Suppressor macrophage treated with lipopolysaccharide for 1 hour (primary cell): ENCODE data around the gene GOLGA8S.
"Not testable (repeated sequence)": the region's sequence is repeated elsewhere in the genome, so short reads cannot be mapped to it uniquely, and the experiment has no call there.

ENCODE experiments used
- DNase-seq, 3 donors: peaks; one replicate each; pipeline ENCODE4 v3.0.0-alpha.2; 2020 to 2022

GOLGA8S gene, protein sequence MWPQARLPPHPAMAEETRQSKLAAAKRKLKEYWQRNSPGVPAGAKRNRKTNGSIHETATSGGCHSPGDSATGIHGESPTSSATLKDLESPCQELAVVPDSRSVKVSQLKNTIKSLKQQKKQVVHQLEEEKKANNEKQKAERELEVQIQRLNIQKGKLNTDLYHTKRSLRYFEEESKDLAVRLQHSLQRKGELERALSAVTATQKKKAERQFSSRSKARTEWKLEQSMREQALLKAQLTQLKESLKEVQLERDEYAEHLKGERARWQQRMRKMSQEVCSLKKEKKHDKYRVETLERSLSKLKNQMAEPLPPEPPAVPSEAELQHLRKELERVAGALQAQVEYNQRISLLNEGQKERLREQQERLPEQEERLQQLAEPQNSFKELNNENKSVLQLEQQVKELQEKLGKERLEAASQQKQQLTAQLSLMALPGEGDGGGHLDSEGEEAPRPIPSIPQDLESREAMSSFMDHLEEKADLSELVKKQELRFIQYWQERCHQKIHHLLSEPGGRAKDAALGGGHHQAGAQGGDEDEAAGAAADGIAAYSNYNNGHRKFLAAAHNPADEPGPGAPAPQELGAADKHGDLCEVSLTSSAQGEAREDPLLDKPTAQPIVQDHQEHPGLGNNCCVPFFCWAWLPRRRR

GRCh38 chr15:23354448-23354847, at the start of gene GOLGA8S:
GOLGA8S (plus strand) TSS chr15:23354748; CDS start chr15:23354810, 62 bp downstream.
- not testable (repeated sequence) for DNase-seq

GRCh38 chr15:23304805-23305204, 49.7 kb upstream of the GOLGA8S start:
- peak in 2 of 3 donors; percentile 3 to 17 for DNase-seq

DNA sequence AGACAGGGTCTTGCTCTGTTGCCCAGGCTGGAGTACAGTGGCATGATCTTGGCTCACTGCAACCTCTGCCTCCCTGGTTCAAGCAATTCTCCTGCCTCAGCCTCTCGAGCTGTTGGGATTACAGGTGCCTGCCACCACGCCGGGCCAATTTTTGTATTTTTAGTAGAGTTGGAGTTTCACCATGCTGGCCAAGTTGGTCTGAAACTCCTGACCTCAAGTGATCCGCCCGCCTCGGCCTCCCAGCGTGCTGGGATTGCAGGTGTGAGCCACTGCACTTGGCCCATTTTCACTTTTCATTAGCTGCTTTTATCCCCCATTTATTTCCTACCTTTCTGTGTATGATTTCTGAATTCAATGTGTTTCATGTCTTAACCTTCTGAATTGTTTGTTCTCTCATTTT, 48.6 kb upstream of the GOLGA8S start:
- DNase-seq, result not testable (repeated sequence)

DNA sequence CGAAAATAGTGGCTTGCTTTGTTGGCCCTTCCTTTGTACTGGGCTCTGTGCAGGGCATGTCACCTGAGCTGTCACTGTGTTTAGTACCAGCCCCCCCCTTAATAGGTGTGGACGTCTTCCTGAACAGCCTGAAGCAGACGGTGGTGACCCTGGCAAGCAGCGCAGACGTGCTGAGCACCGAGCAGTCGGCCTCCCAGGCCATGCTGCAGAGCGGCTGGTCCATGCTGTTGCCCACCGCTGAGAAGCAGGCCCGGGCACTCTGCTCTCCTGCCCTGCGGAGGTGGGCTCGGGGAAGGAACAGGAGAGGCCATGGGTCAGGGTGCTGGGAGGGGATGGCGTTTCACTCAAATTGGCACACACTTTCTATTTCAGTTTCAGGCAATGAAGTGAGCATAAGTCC, 43.3 kb upstream of the GOLGA8S start:
- DNase-seq, result not testable (repeated sequence)

DNA sequence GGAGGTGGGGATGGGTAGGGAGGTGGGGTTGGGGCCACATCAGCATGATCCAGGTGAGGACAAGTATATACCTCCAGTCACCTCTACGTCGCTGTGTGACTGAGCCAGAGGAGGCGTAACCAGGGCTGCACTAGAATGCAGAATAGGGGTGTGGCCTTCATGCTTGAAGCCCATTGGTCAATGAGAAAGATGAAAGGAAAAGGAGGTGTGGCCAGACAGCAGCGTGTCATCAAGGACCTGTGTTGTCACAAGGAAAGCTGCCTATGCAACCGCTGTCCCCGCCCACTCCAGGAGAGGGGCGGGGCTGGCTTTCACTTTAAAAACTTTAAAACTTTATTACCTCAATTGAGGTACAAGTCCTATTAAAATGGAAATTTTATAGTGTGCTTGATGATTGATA, 20.5 kb upstream of the GOLGA8S start, which contains the start of gene GOLGA6L26:
Gene GOLGA6L26 (minus strand): TSS at position 101 of the 400 bp plus-strand sequence. CDS start 61 bp downstream, at position 40.
- DNase-seq, result not testable (repeated sequence)

GRCh38 chr15:23362622-23363021, 8.1 kb downstream of the GOLGA8S start:
- not testable (repeated sequence) for DNase-seq

GRCh38 chr15:23364261-23364660, 9.7 kb downstream of the GOLGA8S start:
- not testable (repeated sequence) for DNase-seq

GRCh38 chr15:23370578-23370977, 16.0 kb downstream of the GOLGA8S start:
- DNase-seq, result no peak

- DNase-seq, result not testable (repeated sequence)
Observed at GRCh38 chr15:23371134-23371533, 16.6 kb downstream of the GOLGA8S start.

DNA sequence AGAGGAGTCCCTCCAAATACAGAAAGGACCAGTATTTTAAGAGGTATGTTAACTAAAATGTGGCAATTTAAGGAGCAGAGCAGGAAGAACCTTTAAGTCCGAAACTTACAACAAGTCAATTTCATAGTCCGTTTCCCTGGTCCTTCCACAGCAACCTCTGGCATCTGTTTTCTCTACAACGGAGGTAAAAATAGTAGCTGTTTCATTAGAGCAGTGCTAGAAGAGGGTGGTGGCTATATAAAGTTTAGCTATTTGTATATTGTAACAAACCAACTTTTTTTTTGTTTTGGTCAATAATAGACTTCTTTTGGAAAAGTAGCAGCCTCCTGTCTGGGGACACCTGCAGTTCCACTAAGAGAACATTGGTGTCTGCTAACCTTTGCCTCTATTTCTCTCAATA, 17.3 kb downstream of the GOLGA8S start:
- DNase-seq, result not testable (repeated sequence)

- DNase-seq, result no peak
Observed at GRCh38 chr15:23372284-23372683, 17.7 kb downstream of the GOLGA8S start.

- not testable (repeated sequence) for DNase-seq
Observed at GRCh38 chr15:23372891-23373600, 18.5 kb downstream of the GOLGA8S start.

GRCh38 chr15:23374226-23374625, 19.7 kb downstream of the GOLGA8S start:
- DNase-seq, result not testable (repeated sequence)

GRCh38 chr15:23378946-23379345, 24.4 kb downstream of the GOLGA8S start:
- not testable (repeated sequence) for DNase-seq

GRCh38 chr15:23380700-23381099, 26.2 kb downstream of the GOLGA8S start:
- not testable (repeated sequence) for DNase-seq

GRCh38 chr15:23381192-23381591, 26.6 kb downstream of the GOLGA8S start:
- not testable (repeated sequence) for DNase-seq

DNA sequence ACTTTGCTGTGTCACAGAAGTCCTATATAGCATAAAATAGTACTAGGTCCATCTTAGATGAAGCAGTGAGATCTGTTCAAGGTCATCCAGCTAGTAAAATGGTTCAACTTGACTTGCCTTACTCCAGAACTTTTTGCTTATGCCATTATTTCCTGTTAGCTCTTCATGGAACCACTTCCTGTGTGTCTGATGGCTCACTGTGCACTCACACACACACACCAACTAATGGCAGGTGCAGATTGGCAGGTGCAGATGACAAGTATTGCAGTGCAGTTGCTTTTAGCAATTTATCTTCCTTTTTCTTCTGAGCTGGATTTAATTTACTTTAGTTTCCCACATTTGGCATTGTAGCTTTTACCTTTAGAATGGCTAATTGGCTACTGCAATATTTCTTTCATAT, 29.8 kb downstream of the GOLGA8S start:
- DNase-seq, result no peak

- no peak for DNase-seq
Observed at GRCh38 chr15:23385886-23386430, 31.4 kb downstream of the GOLGA8S start.

DNA sequence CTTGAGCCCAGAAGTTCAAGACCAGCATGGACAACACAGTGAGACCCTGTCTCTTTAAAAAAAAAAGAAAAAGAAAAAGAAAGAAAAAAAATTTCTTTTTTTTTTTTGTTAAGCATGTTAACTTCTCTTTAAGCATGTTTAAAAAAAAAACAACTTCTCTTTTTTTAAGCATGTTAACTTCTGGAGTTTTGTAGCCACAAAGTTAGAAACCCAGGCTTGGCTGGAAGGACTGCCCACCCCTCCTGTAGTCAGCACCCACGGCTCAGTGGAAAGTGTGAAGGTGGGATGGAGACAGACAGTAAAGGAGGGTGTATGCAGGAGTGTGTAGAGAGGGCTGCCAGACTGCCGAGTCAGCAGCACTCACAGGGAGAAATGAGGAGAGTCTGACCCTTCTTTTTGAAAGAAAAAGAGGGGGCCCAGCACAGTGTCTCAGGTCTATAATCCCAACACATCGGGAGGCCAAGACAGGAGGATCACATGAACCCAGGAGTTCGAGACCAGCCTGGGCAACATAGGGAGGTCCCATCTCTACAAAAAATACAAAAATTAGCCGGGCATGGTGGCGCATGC, 33.2 kb downstream of the GOLGA8S start:
- no peak for DNase-seq

- no peak for DNase-seq
Observed at GRCh38 chr15:23395030-23395692, 40.6 kb downstream of the GOLGA8S start.

DNA sequence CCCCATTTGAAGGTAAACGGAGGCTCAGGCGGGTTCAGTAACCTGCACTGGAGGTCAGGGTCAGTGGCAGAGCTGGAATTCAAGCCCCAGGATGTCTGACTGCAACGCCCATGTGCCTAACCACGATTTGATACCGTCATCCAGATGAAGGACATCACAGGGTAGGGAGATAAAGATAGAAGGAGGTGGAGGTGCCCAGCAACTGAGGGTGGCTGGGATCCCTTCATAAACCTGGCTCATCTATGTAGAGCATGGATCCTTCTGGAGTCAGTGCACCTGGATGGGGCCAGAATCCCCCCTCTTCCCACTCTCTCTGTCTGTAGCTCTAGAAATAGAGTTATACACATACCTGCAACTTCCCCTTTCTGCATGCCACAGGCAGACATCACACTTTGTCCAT, 41.3 kb downstream of the GOLGA8S start:
- DNase-seq, result no peak

DNA sequence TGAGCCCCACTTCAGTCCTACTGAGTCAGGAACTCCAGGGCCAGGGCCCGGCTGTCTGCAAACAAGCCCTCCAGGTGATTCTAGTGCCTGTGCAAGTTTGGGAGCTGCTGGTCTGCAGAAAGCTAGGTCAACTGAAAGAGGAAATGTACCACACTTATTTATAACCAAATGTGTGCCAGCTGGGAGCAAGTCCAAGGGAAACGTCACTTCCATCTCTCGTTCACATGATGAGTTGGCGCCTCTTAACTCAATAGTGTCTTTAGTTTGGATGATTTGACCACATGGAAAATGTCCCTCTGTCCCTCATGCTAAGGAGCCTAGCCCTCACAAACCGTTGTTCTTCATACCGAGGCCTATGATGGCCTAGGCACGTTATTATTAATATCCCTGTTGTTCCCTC, 43.2 kb downstream of the GOLGA8S start:
- no peak for DNase-seq
